Heart right ventricle (tissue), 16 donors: ENCODE data around the gene SLFN12L. TPM values are rescaled to one million over a fixed set of nuclear protein-coding genes. Genes with fewer than 3 reads are reported as not detected.
A peak's percentile ranks its signal among the peaks of the same experiment; 100 is the strongest.
"Not testable (repeated sequence)": the region's sequence is repeated elsewhere in the genome, so short reads cannot be mapped to it uniquely, and the experiment has no call there.

Source experiments
- ATAC-seq, 8 donors: fragments of 200-7000 bp; cut with Tn5 transposase; one replicate each; pipeline ENCODE4 v1.9.1; 2020; ENCODE audit warnings: mild to moderate bottlenecking in 8 of 8, moderate library complexity in 8 of 8, moderate number of reproducible peaks in 1 of 8
- DNase-seq, 2 donors: peaks; one replicate each; pipeline ENCODE4 v3.0.0-alpha.2; 2020
- H3K27ac ChIP-seq, 10 donors: fragments of 200-600 bp; sonication (generic) in 2 of 10; one replicate each; pipeline versions ENCODE4 v1.5.0 to v1.8.0; 2020 to 2022; ENCODE audit warnings: mild to moderate bottlenecking in 3 of 10
- H3K27me3 ChIP-seq, 7 donors: fragments of 200-600 bp; one replicate each; pipeline ENCODE4 v1.8.0; 2021 to 2022; ENCODE audit warnings: mild to moderate bottlenecking in 2 of 7
- H3K36me3 ChIP-seq, 9 donors: fragments of 200-600 bp; sonication (generic) in 1 of 9; one replicate each; pipeline versions ENCODE4 v1.5.0 to v1.8.0; 2020 to 2022; ENCODE audit warnings: mild to moderate bottlenecking in 2 of 9
- H3K4me1 ChIP-seq, 9 donors: fragments of 200-600 bp; sonication (generic) in 1 of 9; one replicate each; pipeline versions ENCODE4 v1.5.0 to v1.8.0; 2020 to 2022; ENCODE audit warnings: mild to moderate bottlenecking in 4 of 9
- H3K4me3 ChIP-seq, 10 donors: fragments of 200-600 bp; sonication (generic) in 2 of 10; one replicate each; pipeline versions ENCODE4 v1.5.0 to v1.8.0; 2020 to 2022; ENCODE audit warnings: mild to moderate bottlenecking in 7 of 10, moderate library complexity in 2 of 10
- H3K9me3 ChIP-seq, 11 donors: fragments of 200-600 bp in 10 of 11; sonication (generic) in 2 of 11; one replicate each; pipeline versions ENCODE4 v1.5.0 to v1.8.0; 2013 to 2022; ENCODE audit warnings: mild to moderate bottlenecking in 2 of 11, control low read depth in 1 of 11, moderate library complexity in 1 of 11
- WGBS, 2 donors: extraction: QIAGEN DNeasy Blood & Tissue Kit; methylation state at CpG; one replicate each; pipeline ENCODE4 v1.1.7; 2013; ENCODE audit warnings: inconsistent platforms in 1 of 2; 5-methylcytosine and 5-hydroxymethylcytosine counted together
- intact Hi-C, 10 donors: fragments of 100-400 bp; cut with DNase I; formaldehyde crosslinking; loops; one replicate each; pipeline versions ENCODE4 v1.11.1 to v1.14.2; 2022
- polyA plus RNA-seq, 2 donors: library from polyadenylated mRNA; stranded (reverse); fragments of 200-250 nt; gene quantifications; one replicate each; pipeline ENCODE4 v1.2.3, GENCODE V29; 2013
- total RNA-seq, 10 donors: library from RNA; stranded (reverse); fragmentation: NEBNext Ultra II Directional in 3 of 10; extraction: Animal tissue kit (Norgen Biotek cat#: 25700) in 3 of 10; gene quantifications; one replicate each; pipeline versions ENCODE4 v1.2.1 to v1.2.4, GENCODE V29; 2021 to 2023
- TF ChIP-seq, protein P1 (sequence below), 9 donors: fragments of 200-600 bp; sonication (generic) in 2 of 9; IDR thresholded peaks; one replicate each; pipeline versions ENCODE4 v1.5.0 to v1.8.0; 2021 to 2022; ENCODE audit warnings: antibody characterized with exemption in 9 of 9, mild to moderate bottlenecking in 5 of 9, moderate library complexity in 1 of 9
- donor health status: Arrhythmogenic right ventricular cardiomyopathy.
- donor health status: ischemic (EF 13 %, LVEDD 7.1; RV severe dilation, severe dysfunction).
- donor health status: healthy with polysubstance abuse.
- donor health status: DM: no; HTN: yes; CAD: no.
- donor health status: DM: no; HTN: no; CAD: no.
- donor health status: ischemic (EF 25% LVEDD 6.9; RV normal size, moderate dysfunction).
- donor health status: ischemic (EF 25% LVEDD 5.7; RV mildly dilated, moderate dysfunction).
- donor health status: healthy.
- donor health status: DM: yes; HTN: yes; CAD: no.
- donor health status: Ischemic cardiomyopathy.
- donor health status: ischemic (EF 35%, LVEDD 5.7; RV mildly dilated, moderate dysfunction).
- donor health status: nonischemic (EF 11% LVEDD 7.7; RV severe dilation, severe dysfunction).
- donor health status: DM: yes; HTN: yes; CAD: no.
- donor health status: PGD.
- donor health status: ischemic (EF 29% LVEDD 5.4; RV normal size, mild dysfunction).
- donor health status: nonischemic (EF 23%, LVEDD 6.1; RV moderate dilation, normal function).

SLFN12L gene
- total and polyA plus RNA-seq, 12 donors, result 0.06 to 4.5 (median 0.68) TPM

GRCh38 chr17:35521150-35521549 lies 16.3 kb downstream of the SLFN12L start:
- H3K27ac ChIP-seq, result peak overlapping the region in 1 of 10 donors; percentile 52
- H3K36me3 ChIP-seq, result no peaks in the 10 kb centered on the region
- ATAC-seq (no peak), DNase-seq (no peak)
- H3K27me3 ChIP-seq, result peaks cover 0 to 16% (median 6%) of the 10 kb centered on the region in 7 donors
- TF ChIP-seq, protein P1, sequence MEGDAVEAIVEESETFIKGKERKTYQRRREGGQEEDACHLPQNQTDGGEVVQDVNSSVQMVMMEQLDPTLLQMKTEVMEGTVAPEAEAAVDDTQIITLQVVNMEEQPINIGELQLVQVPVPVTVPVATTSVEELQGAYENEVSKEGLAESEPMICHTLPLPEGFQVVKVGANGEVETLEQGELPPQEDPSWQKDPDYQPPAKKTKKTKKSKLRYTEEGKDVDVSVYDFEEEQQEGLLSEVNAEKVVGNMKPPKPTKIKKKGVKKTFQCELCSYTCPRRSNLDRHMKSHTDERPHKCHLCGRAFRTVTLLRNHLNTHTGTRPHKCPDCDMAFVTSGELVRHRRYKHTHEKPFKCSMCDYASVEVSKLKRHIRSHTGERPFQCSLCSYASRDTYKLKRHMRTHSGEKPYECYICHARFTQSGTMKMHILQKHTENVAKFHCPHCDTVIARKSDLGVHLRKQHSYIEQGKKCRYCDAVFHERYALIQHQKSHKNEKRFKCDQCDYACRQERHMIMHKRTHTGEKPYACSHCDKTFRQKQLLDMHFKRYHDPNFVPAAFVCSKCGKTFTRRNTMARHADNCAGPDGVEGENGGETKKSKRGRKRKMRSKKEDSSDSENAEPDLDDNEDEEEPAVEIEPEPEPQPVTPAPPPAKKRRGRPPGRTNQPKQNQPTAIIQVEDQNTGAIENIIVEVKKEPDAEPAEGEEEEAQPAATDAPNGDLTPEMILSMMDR (IDR thresholded peaks at IDR 0.05), result no peak
- peaks cover 0 to 39% (median 0%) of the 10 kb centered on the region in 9 donors for H3K4me1 ChIP-seq
- H3K9me3 ChIP-seq, result peaks cover 0 to 8% (median 0%) of the 10 kb centered on the region in 11 donors
- intact Hi-C loops, result no loop called here
- peak overlapping the region in 1 of 10 donors; percentile 16 for H3K4me3 ChIP-seq
- 90 to 95% methylated on average over 1 of the region's 1 CpG for WGBS, 2 donors

DNA sequence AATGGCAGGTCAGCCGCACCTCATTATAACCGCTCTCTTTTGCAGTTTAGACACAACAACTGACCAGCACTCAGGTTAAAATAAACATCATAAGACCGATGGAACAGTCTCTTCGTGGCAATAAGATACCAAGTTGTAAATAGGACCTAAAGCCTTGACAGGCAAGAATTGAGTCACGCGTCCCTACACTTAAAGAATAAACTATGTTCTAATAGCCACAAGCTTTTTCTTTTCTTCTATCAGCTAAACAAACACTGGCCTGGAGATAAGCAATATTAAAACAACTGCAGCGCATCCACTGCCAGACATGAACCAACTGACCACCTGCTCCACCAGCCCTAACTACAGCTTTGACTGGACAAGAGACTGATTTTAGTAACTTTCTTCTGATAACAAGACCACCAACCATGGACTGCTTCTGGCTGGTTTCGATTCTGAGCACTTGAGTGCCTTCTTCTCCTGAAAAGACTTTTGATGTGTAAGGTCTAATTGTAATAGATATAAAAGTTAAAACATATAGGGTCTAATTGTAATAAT lies 17.5 kb downstream of the SLFN12L start:
- no peak overlapping the region for H3K4me3 ChIP-seq
- intact Hi-C loops, result no loop called here
- peak overlapping the region in 1 of 10 donors; percentile 9 for H3K27ac ChIP-seq
- peaks cover 0 to 28% (median 13%) of the 10 kb centered on the region in 7 donors for H3K27me3 ChIP-seq
- DNase-seq (no peak), ATAC-seq (no peak)
- 85 to 87% methylated on average over 8 of the region's 8 CpGs for WGBS, 2 donors
- peaks cover 0 to 39% (median 0%) of the 10 kb centered on the region in 9 donors for H3K4me1 ChIP-seq
- H3K9me3 ChIP-seq, result peaks cover 0 to 8% (median 0%) of the 10 kb centered on the region in 11 donors
- TF ChIP-seq, protein P1 (IDR thresholded peaks at IDR 0.05), result no peak
- no peaks in the 10 kb centered on the region for H3K36me3 ChIP-seq

- DNase-seq (no peak), ATAC-seq (no peak)
- peaks cover 0 to 8% (median 0%) of the 10 kb centered on the region in 11 donors for H3K9me3 ChIP-seq
- 76 to 84% methylated on average over 3 of the region's 3 CpGs for WGBS, 2 donors
- peak overlapping the region in 1 of 10 donors; percentile 9 for H3K27ac ChIP-seq
- intact Hi-C loops, result no loop called here
- H3K27me3 ChIP-seq, result peaks cover 0 to 31% (median 17%) of the 10 kb centered on the region in 7 donors
- peaks cover 0 to 39% (median 0%) of the 10 kb centered on the region in 9 donors for H3K4me1 ChIP-seq
- H3K36me3 ChIP-seq, result peaks cover 0 to 2% (median 0%) of the 10 kb centered on the region in 9 donors
- no peak overlapping the region for H3K4me3 ChIP-seq
- TF ChIP-seq, protein P1 (IDR thresholded peaks at IDR 0.05), result no peak
Measured at GRCh38 chr17:35519439-35519838, 18.0 kb downstream of the SLFN12L start.

- intact Hi-C loops, DNase-seq, H3K9me3 ChIP-seq, H3K4me3 ChIP-seq, ATAC-seq, H3K27ac ChIP-seq: not testable (repeated sequence)
- Histone ChIP-seq H3K4me1 (peaks cover 0 to 36% (median 0%) of the 10 kb centered on the region in 9 donors), H3K36me3 (peaks cover 0 to 11% (median 0%) of the 10 kb centered on the region in 9 donors), H3K27me3 (peaks cover 0 to 31% (median 18%) of the 10 kb centered on the region in 7 donors)
- 85 to 88% methylated on average over 5 of the region's 5 CpGs for WGBS, 2 donors
Measured at GRCh38 chr17:35518431-35518830, 19.0 kb downstream of the SLFN12L start.

GRCh38 chr17:35515027-35515426 lies 22.5 kb downstream of the SLFN12L start:
- H3K27me3 ChIP-seq, result peaks cover 0 to 31% (median 18%) of the 10 kb centered on the region in 7 donors
- TF ChIP-seq, protein P1 (IDR thresholded peaks at IDR 0.05), result no peak
- WGBS, 2 donors, result 48 to 56% methylated on average over 21 of the region's 21 CpGs
- peaks cover 0 to 13% (median 0%) of the 10 kb centered on the region in 9 donors for H3K36me3 ChIP-seq
- ATAC-seq (no peak), DNase-seq (no peak)
- intact Hi-C loops, result no loop called here
- H3K4me1 ChIP-seq, result peaks cover 0 to 2% (median 0%) of the 10 kb centered on the region in 9 donors
- H3K4me3 ChIP-seq, result no peak overlapping the region
- H3K9me3 ChIP-seq, result peaks cover 0 to 8% (median 0%) of the 10 kb centered on the region in 11 donors
- no peak overlapping the region for H3K27ac ChIP-seq
